Motor neuron (in vitro differentiated cells): ENCODE results near the gene LTBR. TPM values are rescaled to one million over a fixed set of nuclear protein-coding genes. Genes with fewer than 3 reads are reported as not detected.

Experiments used
- ATAC-seq, 8 experiments: fragments of 200-7000 bp; cut with Tn5 transposase; replicated peaks in 6 of 8; 2 replicates each; pipeline ENCODE4 v1.8.0; 2021; ENCODE audit warnings: mild to moderate bottlenecking in 8 of 8, moderate library complexity in 8 of 8
- H3K27ac ChIP-seq, 2 donors: fragments of 250-450 bp; sonication (Bioruptor Pico); 2 replicates each; pipeline ENCODE4 v1.9.0; 2021; ENCODE audit warnings: antibody characterized with exemption in 2 of 2, mild to moderate bottlenecking in 2 of 2, moderate library complexity in 1 of 2
- H3K4me1 ChIP-seq, 2 donors: fragments of 250-450 bp; sonication (Bioruptor Pico); replicated peaks in 1 of 2; 2 replicates each; pipeline ENCODE4 v1.6.1; 2021; ENCODE audit warnings: antibody characterized with exemption in 2 of 2, mild to moderate bottlenecking in 2 of 2, moderate library complexity in 1 of 2
- H3K4me3 ChIP-seq, 5 donors: fragments of 250-450 bp; sonication (Bioruptor Pico); 2 replicates each; pipeline ENCODE4 v1.9.0; 2021; ENCODE audit warnings: antibody characterized with exemption in 5 of 5, mild to moderate bottlenecking in 5 of 5, moderate library complexity in 4 of 5
- WGBS, 10 experiments: fragments of 450-650 bp; shearing (Covaris generic); methylation state at CpG; one replicate each; pipeline ENCODE4 v1.0.0; 2022; 5-methylcytosine and 5-hydroxymethylcytosine counted together
- in situ Hi-C, 9 experiments: fragments of 400-800 bp; cut with MboI; loops; one replicate each; pipeline ENCODE4 v1.15.0; 2021; ENCODE audit warnings: low sequenced_read_pairs in 9 of 9, low pct_unique_long_range_greater_than_20kb in 2 of 9; ENCODE audit not compliant: unreplicated experiment in 9 of 9
- total RNA-seq, 8 experiments: library from RNA; unstranded; fragments of 300-600 nt; gene quantifications; 2 replicates each; pipeline versions ENCODE4 v1.2.3 to v1.2.4, GENCODE V29; 2022

The LTBR gene
- total RNA-seq, 8 experiments from 2014 or later: 0.11 to 115 (median 1.6) TPM

GRCh38 chr12:6364044-6364374, 20.0 kb upstream of the LTBR start:
- 10 to 100% (median 95%) methylated on average over 1 to 8 of the region's 15 CpGs; no CpG with 5 or more reads in 4 of the 10 experiments for WGBS, 10 experiments
- in situ Hi-C loops: no loop called here
- H3K27ac ChIP-seq: no peak overlapping the region
- peak in 3 of 8 experiments; percentile 58 to 65 (median 65) for ATAC-seq
- H3K4me1 ChIP-seq: no peaks in the 10 kb centered on the region
- H3K4me3 ChIP-seq: no peak overlapping the region

- Histone ChIP-seq H3K27ac (no peak overlapping the region), H3K4me1 (peaks cover 4 to 6% of the 10 kb centered on the region in 2 donors), H3K4me3 (no peak overlapping the region)
- 54 to 89% (median 72%) methylated on average over 4 to 10 of the region's 11 CpGs for WGBS, 10 experiments
- in situ Hi-C loops: no loop called here
- no peak for ATAC-seq
Measured at GRCh38 chr12:6367065-6367968, 16.6 kb upstream of the LTBR start.

DNA sequence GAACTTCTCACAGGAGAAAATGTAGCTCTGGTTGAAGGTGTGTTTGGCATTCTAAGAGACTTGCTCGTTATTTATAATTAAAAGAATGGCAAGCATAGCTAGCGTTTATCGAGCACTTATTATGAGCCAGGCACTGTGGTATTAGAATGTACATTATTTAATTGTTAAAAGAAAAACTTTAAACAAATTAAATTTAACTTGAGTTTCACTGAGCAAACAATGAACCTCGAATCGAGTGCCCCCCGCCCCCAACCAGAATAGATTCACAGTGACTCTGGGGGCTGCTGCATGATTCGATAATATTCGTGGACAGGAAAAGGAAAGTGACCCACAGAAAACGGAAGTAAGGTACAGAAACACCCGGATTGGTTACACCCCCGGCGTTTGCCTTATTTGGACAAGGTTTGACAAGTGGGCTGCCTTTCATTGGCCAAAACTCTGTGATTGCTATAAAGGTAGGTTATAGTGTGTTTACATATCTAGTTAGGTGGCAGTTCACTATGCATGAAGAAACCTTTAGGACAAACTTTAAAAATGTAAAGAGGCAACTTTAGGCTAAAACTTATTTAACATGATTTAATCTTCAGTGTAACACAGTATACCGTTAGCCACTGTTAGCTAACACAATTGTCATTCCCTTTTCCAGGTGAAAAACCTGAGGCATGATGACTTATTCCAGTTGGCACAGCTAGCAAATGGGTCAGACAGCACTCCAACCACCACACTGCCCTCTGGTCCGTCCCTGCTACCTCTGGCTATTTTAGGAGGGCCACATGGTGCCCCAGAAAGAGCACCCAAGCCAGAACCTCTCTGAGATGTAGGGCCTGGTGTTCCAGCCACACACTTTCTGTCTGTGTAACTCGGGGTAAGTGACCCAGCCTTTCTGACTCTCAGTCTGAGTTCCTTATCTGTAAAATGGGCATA, 15.7 kb upstream of the LTBR start:
- in situ Hi-C loops: no loop called here
- 56 to 95% (median 75%) methylated on average over 2 to 15 of the region's 15 CpGs for WGBS, 10 experiments
- no peak overlapping the region for H3K27ac ChIP-seq

GRCh38 chr12:6368906-6369525, 14.9 kb upstream of the LTBR start:
- no peak overlapping the region for H3K27ac ChIP-seq
- no peak for ATAC-seq
- H3K4me1 ChIP-seq: peaks cover 9 to 10% of the 10 kb centered on the region in 2 donors
- H3K4me3 ChIP-seq: no peak overlapping the region
- 50 to 93% (median 82%) methylated on average over 1 to 5 of the region's 9 CpGs; no CpG with 5 or more reads in 2 of the 10 experiments for WGBS, 10 experiments
- in situ Hi-C loops: no loop called here

More for the DNA sequence above, 15.7 kb upstream of the LTBR start:
- peaks cover 9 to 10% of the 10 kb centered on the region in 2 donors for H3K4me1 ChIP-seq
- no peak overlapping the region for H3K4me3 ChIP-seq
- no peak for ATAC-seq

GRCh38 chr12:6369916-6370575, 13.9 kb upstream of the LTBR start:
- in situ Hi-C loops: no loop called here
- 50 to 100% (median 88%) methylated on average over 1 to 6 of the region's 9 CpGs; no CpG with 5 or more reads in 1 of the 10 experiments for WGBS, 10 experiments

GRCh38 chr12:6370576-6370935, 13.4 kb upstream of the LTBR start:
- in situ Hi-C loops: no loop called here
- Histone ChIP-seq H3K4me3 (no peak overlapping the region), H3K4me1 (peaks cover 9 to 11% of the 10 kb centered on the region in 2 donors), H3K27ac (no peak overlapping the region)
- WGBS, 10 experiments: 67 to 92% (median 67%) methylated on average over 1 to 4 of the region's 4 CpGs; no CpG with 5 or more reads in 6 of the 10 experiments
- no peak for ATAC-seq

More at GRCh38 chr12:6369916-6370575, 13.9 kb upstream of the LTBR start:
- Histone ChIP-seq H3K4me3 (no peak overlapping the region), H3K27ac (no peak overlapping the region), H3K4me1 (peaks cover 9 to 10% of the 10 kb centered on the region in 2 donors)
- no peak for ATAC-seq

GRCh38 chr12:6370994-6371754, 12.8 kb upstream of the LTBR start:
- H3K4me3 ChIP-seq: no peak overlapping the region
- 43 to 92% (median 50%) methylated on average over 2 to 5 of the region's 15 CpGs; no CpG with 5 or more reads in 5 of the 10 experiments for WGBS, 10 experiments

GRCh38 chr12:6372403-6373003, 11.5 kb upstream of the LTBR start:
- ATAC-seq: peak; percentile 7 to 66 (median 60)
- WGBS, 10 experiments: 0 to 56% (median 7%) methylated on average over 1 to 3 of the region's 8 CpGs; no CpG with 5 or more reads in 5 of the 10 experiments
- Histone ChIP-seq H3K4me1 (peaks cover 16 to 29% of the 10 kb centered on the region in 2 donors), H3K27ac (peak overlapping the region in 1 of 2 donors; percentile 28), H3K4me3 (no peak overlapping the region)
- in situ Hi-C loops: no loop called here

More at GRCh38 chr12:6370994-6371754, 12.8 kb upstream of the LTBR start:
- ATAC-seq: peak in 5 of 8 experiments; percentile 63 to 81 (median 78)
- Histone ChIP-seq H3K4me1 (peaks cover 9 to 17% of the 10 kb centered on the region in 2 donors), H3K27ac (no peak overlapping the region)
- in situ Hi-C loops: no loop called here

DNA sequence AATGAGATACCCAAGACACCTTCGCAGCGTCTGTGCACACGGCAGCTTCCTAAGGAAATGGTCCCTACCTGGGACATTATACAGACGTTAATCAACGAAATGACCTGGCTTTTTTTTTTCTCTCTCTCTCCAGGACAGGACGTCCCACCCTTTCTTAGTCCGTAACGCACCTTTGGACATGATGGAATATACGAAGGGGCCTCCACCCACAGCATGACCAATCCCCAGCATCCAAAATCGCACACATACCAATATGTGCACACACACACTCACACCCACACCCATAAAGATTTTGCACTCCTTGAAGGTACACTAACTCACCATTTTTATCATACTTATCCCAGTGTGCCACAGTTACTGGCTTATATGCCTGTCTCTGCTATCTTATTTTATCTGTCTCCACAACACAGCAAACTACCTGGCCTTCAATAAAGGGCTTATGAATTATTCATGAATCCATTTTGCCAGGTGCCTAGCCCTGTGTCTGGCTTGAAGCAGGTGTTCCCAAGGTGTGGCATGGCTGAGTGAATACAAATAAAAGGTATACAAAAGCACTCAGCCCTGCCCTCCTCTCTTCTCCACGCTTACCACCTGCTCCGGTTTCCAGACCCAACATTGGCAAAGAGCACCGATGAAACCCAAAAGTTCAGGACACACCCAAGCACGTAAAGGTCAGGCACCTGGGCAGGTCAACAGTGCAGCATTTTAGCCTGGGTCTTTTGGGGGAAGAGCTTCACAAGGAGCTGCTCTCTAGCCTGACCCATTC, 10.8 kb upstream of the LTBR start:
- 0 to 87% (median 61%) methylated on average over 1 to 11 of the region's 14 CpGs; no CpG with 5 or more reads in 2 of the 10 experiments for WGBS, 10 experiments
- peak in 1 of 8 experiments; percentile 4 for ATAC-seq
- Histone ChIP-seq H3K4me3 (no peak overlapping the region), H3K4me1 (peaks cover 16 to 29% of the 10 kb centered on the region in 2 donors), H3K27ac (no peak overlapping the region)
- in situ Hi-C loops: no loop called here

GRCh38 chr12:6374028-6374785, 9.8 kb upstream of the LTBR start:
- no peak for ATAC-seq
- in situ Hi-C loops: no loop called here
- Histone ChIP-seq H3K27ac (no peak overlapping the region), H3K4me1 (peaks cover 16 to 29% of the 10 kb centered on the region in 2 donors), H3K4me3 (no peak overlapping the region)
- 90 to 100% (median 97%) methylated on average over 6 to 16 of the region's 24 CpGs; no CpG with 5 or more reads in 6 of the 10 experiments for WGBS, 10 experiments
